Measurements from ENCODE around the gene R3HDM1.

DNA sequence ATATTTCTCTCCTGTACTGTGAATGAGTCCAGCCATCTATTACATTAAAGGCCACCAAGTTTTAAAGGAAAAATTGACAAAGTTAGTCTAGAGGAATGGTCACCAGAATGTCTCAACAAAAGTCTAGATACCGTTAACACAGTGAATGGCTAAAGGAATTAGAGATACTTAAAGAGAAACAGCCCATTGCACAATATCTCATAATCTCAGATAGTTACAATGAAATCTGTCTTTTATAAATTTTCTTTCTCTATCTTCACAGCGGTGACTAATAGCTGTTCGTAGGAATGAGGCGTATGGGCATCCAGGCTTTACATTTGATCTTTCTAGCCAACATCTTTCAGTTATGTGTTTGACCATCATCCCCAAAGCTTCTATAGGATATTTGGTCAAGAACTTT, 30.6 kb downstream of the R3HDM1 start:
- TF ChIP-seq, protein P1, sequence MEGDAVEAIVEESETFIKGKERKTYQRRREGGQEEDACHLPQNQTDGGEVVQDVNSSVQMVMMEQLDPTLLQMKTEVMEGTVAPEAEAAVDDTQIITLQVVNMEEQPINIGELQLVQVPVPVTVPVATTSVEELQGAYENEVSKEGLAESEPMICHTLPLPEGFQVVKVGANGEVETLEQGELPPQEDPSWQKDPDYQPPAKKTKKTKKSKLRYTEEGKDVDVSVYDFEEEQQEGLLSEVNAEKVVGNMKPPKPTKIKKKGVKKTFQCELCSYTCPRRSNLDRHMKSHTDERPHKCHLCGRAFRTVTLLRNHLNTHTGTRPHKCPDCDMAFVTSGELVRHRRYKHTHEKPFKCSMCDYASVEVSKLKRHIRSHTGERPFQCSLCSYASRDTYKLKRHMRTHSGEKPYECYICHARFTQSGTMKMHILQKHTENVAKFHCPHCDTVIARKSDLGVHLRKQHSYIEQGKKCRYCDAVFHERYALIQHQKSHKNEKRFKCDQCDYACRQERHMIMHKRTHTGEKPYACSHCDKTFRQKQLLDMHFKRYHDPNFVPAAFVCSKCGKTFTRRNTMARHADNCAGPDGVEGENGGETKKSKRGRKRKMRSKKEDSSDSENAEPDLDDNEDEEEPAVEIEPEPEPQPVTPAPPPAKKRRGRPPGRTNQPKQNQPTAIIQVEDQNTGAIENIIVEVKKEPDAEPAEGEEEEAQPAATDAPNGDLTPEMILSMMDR (IDR thresholded peaks at IDR 0.05) = no peak
- TF ChIP-seq POLR2A (IDR thresholded peaks at IDR 0.05) = no peak

Measured in lower leg skin (tissue), 3 donors.